Panc1 (cell line): ENCODE data around the gene PSMG1. TPM values are rescaled to one million over a fixed set of nuclear protein-coding genes. Genes with fewer than 3 reads are reported as not detected.

Source experiments
- ATAC-seq: fragments of 200-7000 bp; cut with Tn5 transposase; 2 replicates; pipeline ENCODE4 v1.9.1; 2020; ENCODE audit warnings: mild to moderate bottlenecking, moderate library complexity
- BruUV-seq: library from RNA; stranded (reverse); fragments of 400-500 nt; replicated peaks from 2 replicates; lab custom pipeline; 2021; lab: Mats Ljungman, UMichigan
- CTCF ChIA-PET: fragments of 300-600 bp; sonication (Branson Sonifier 250); formaldehyde crosslinking; loops from one replicate; lab custom pipeline; 2022; ENCODE audit warnings: antibody characterized with exemption; lab: Charles Lee
- POLR2A ChIA-PET: fragments of 300-600 bp; sonication (Branson Sonifier 250); formaldehyde crosslinking; loops from one replicate; lab custom pipeline; 2022; ENCODE audit warnings: antibody characterized with exemption; lab: Charles Lee
- DNase-seq: peaks from one replicate; pipeline ENCODE4 v3.0.0-alpha.2; 2010; ENCODE audit warnings: low read depth, low spot score
- H3K27ac ChIP-seq: 2 replicates; pipeline ENCODE4 v1.5.1; 2011; ENCODE audit warnings: mild to moderate bottlenecking, low read length, inconsistent platforms
- H3K27me3 ChIP-seq: fragments of 200-500 bp; sonication (Bioruptor generic); 2 replicates; pipeline ENCODE4 v1.6.0; 2014; ENCODE audit warnings: low read length, inconsistent platforms; ENCODE audit not compliant: control insufficient read depth, insufficient read depth
- H3K36me3 ChIP-seq: fragments of 200-500 bp; sonication (Bioruptor generic); 2 replicates; pipeline ENCODE4 v1.5.1; 2014; ENCODE audit warnings: inconsistent platforms, mild to moderate bottlenecking, low read length, moderate library complexity; ENCODE audit not compliant: control insufficient read depth, insufficient read depth
- H3K4me1 ChIP-seq: 2 replicates; pipeline ENCODE4 v1.5.1; 2011; ENCODE audit warnings: inconsistent platforms, mild to moderate bottlenecking, low read length, moderate library complexity; ENCODE audit not compliant: control insufficient read depth, insufficient read depth
- H3K4me3 ChIP-seq, 2 experiments: 2 replicates each; pipeline ENCODE4 v1.5.1; 2011 to 2012; ENCODE audit warnings: low read depth in 2 of 2, low read length in 2 of 2, mild to moderate bottlenecking in 2 of 2, inconsistent platforms in 1 of 2, moderate library complexity in 1 of 2
- H3K9me3 ChIP-seq: fragments of 200-500 bp; sonication (Bioruptor generic); 2 replicates; pipeline ENCODE4 v1.5.1; 2014; ENCODE audit warnings: low read depth, mild to moderate bottlenecking, inconsistent platforms, low read length, moderate library complexity; ENCODE audit not compliant: control insufficient read depth, insufficient read depth
- CTCF ChIP-seq: fragments of 450-650 bp; IDR thresholded peaks from 2 replicates; pipeline ENCODE4 v1.5.1; 2017; ENCODE audit warnings: mild to moderate bottlenecking
- POLR2AphosphoS5 ChIP-seq: IDR thresholded peaks from 2 replicates; pipeline ENCODE4 v1.6.1; 2012; ENCODE audit warnings: mild to moderate bottlenecking, low read depth, low read length, moderate library complexity
- SIN3A ChIP-seq: IDR thresholded peaks from 2 replicates; pipeline ENCODE4 v1.6.1; 2012; ENCODE audit warnings: low read depth, mild to moderate bottlenecking, low read length, moderate library complexity, borderline replicate concordance; ENCODE audit not compliant: insufficient read depth
- TCF7L2 ChIP-seq: IDR thresholded peaks from 2 replicates; pipeline ENCODE4 v1.6.1; 2011; ENCODE audit warnings: mild to moderate bottlenecking, low read depth, low read length, inconsistent platforms
- in situ Hi-C: cut with HindIII; loops from 2 replicates; pipeline ENCODE4 v1.10.0; 2016; ENCODE audit warnings: low sequenced_read_pairs, low pct_unique_long_range_greater_than_20kb
- intact Hi-C: fragments of 100-400 bp; cut with micrococcal nuclease; formaldehyde crosslinking; loops from one replicate; pipeline ENCODE4 v1.10.0; 2022; ENCODE audit not compliant: unreplicated experiment
- total RNA-seq: library from RNA; stranded (reverse); gene quantifications from one replicate; pipeline ENCODE4 v1.2.1, GENCODE V29; 2021; ENCODE audit not compliant: unreplicated experiment
- TF ChIP-seq, protein P1 (sequence below), 2 experiments: IDR thresholded peaks; 2 replicates each; pipeline ENCODE4 v1.6.1; 2011 to 2012; ENCODE audit warnings: low read depth in 2 of 2, control low read depth in 1 of 2, low read length in 1 of 2, mild to moderate bottlenecking in 1 of 2, moderate library complexity in 1 of 2; ENCODE audit not compliant: insufficient read depth in 1 of 2

PSMG1 gene
- total RNA-seq, 1 experiment from 2014 or later: 70.0 TPM

- Histone ChIP-seq H3K36me3 (peaks cover 7% of the 10 kb centered on the region; the same call in 1 of the 2 replicates), H3K27ac (no peak overlapping the region), H3K27me3 (no peaks in the 10 kb centered on the region), H3K9me3 (no peaks in the 10 kb centered on the region), H3K4me3 (no peak overlapping the region), H3K4me1 (no peaks in the 10 kb centered on the region)
- BruUV-seq: no TSS peak
- no peak for TF ChIP-seq CTCF
- TF ChIP-seq, protein P1, sequence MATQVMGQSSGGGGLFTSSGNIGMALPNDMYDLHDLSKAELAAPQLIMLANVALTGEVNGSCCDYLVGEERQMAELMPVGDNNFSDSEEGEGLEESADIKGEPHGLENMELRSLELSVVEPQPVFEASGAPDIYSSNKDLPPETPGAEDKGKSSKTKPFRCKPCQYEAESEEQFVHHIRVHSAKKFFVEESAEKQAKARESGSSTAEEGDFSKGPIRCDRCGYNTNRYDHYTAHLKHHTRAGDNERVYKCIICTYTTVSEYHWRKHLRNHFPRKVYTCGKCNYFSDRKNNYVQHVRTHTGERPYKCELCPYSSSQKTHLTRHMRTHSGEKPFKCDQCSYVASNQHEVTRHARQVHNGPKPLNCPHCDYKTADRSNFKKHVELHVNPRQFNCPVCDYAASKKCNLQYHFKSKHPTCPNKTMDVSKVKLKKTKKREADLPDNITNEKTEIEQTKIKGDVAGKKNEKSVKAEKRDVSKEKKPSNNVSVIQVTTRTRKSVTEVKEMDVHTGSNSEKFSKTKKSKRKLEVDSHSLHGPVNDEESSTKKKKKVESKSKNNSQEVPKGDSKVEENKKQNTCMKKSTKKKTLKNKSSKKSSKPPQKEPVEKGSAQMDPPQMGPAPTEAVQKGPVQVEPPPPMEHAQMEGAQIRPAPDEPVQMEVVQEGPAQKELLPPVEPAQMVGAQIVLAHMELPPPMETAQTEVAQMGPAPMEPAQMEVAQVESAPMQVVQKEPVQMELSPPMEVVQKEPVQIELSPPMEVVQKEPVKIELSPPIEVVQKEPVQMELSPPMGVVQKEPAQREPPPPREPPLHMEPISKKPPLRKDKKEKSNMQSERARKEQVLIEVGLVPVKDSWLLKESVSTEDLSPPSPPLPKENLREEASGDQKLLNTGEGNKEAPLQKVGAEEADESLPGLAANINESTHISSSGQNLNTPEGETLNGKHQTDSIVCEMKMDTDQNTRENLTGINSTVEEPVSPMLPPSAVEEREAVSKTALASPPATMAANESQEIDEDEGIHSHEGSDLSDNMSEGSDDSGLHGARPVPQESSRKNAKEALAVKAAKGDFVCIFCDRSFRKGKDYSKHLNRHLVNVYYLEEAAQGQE (IDR thresholded peaks at IDR 0.05; ENCODE audit: insufficient read depth in 1 of 2, low read depth in 2 of 2, low read length in 1 of 2): no peak
- in situ Hi-C loops (no loop called here), intact Hi-C loops (no loop called here)
- CTCF ChIA-PET: no interaction called here
- no peak for ATAC-seq
- DNase-seq: no peak
- POLR2A ChIA-PET: no interaction called here
Observed at GRCh38 chr21:39216290-39216689, 33.0 kb upstream of the PSMG1 start.

- intact Hi-C loops: no loop called here
- no peak overlapping the region for H3K27ac ChIP-seq
- TF ChIP-seq, protein P1 (IDR thresholded peaks at IDR 0.05; ENCODE audit: insufficient read depth in 1 of 2, low read depth in 2 of 2, low read length in 1 of 2): no peak
- TF ChIP-seq SIN3A (no peak), POLR2AphosphoS5 (no peak), CTCF (no peak), TCF7L2 (no peak)
- no peaks in the 10 kb centered on the region for H3K27me3 ChIP-seq
- no TSS peak for BruUV-seq
- DNase-seq: no peak
- ChIA-PET POLR2A (no interaction called here), CTCF (no interaction called here)
- no peak overlapping the region for H3K4me3 ChIP-seq
- H3K9me3 ChIP-seq: no peaks in the 10 kb centered on the region
- peaks cover 15% of the 10 kb centered on the region for H3K36me3 ChIP-seq
- ATAC-seq: no peak
- in situ Hi-C loops: no loop called here
- H3K4me1 ChIP-seq: no peaks in the 10 kb centered on the region
Observed at GRCh38 chr21:39215078-39215477, 31.8 kb upstream of the PSMG1 start.
